Panc1 (cell line): ENCODE results near the gene RGS3. TPM values are rescaled to one million over a fixed set of nuclear protein-coding genes. Genes with fewer than 3 reads are reported as not detected.

Source experiments
- ATAC-seq: fragments of 200-7000 bp; cut with Tn5 transposase; 2 replicates; pipeline ENCODE4 v1.9.1; 2020; ENCODE audit warnings: mild to moderate bottlenecking, moderate library complexity
- BruUV-seq: library from RNA; stranded (reverse); fragments of 400-500 nt; replicated peaks from 2 replicates; lab custom pipeline; 2021; lab: Mats Ljungman, UMichigan
- CTCF ChIA-PET: fragments of 300-600 bp; sonication (Branson Sonifier 250); formaldehyde crosslinking; loops from one replicate; lab custom pipeline; 2022; ENCODE audit warnings: antibody characterized with exemption; lab: Charles Lee
- POLR2A ChIA-PET: fragments of 300-600 bp; sonication (Branson Sonifier 250); formaldehyde crosslinking; loops from one replicate; lab custom pipeline; 2022; ENCODE audit warnings: antibody characterized with exemption; lab: Charles Lee
- DNase-seq: peaks from one replicate; pipeline ENCODE4 v3.0.0-alpha.2; 2010; ENCODE audit warnings: low read depth, low spot score
- H3K27ac ChIP-seq: 2 replicates; pipeline ENCODE4 v1.5.1; 2011; ENCODE audit warnings: mild to moderate bottlenecking, low read length, inconsistent platforms
- H3K27me3 ChIP-seq: fragments of 200-500 bp; sonication (Bioruptor generic); 2 replicates; pipeline ENCODE4 v1.6.0; 2014; ENCODE audit warnings: low read length, inconsistent platforms; ENCODE audit not compliant: control insufficient read depth, insufficient read depth
- H3K36me3 ChIP-seq: fragments of 200-500 bp; sonication (Bioruptor generic); 2 replicates; pipeline ENCODE4 v1.5.1; 2014; ENCODE audit warnings: inconsistent platforms, mild to moderate bottlenecking, low read length, moderate library complexity; ENCODE audit not compliant: control insufficient read depth, insufficient read depth
- H3K4me1 ChIP-seq: 2 replicates; pipeline ENCODE4 v1.5.1; 2011; ENCODE audit warnings: inconsistent platforms, mild to moderate bottlenecking, low read length, moderate library complexity; ENCODE audit not compliant: control insufficient read depth, insufficient read depth
- H3K4me3 ChIP-seq, 2 experiments: 2 replicates each; pipeline ENCODE4 v1.5.1; 2011 to 2012; ENCODE audit warnings: low read depth in 2 of 2, low read length in 2 of 2, mild to moderate bottlenecking in 2 of 2, inconsistent platforms in 1 of 2, moderate library complexity in 1 of 2
- H3K9me3 ChIP-seq: fragments of 200-500 bp; sonication (Bioruptor generic); 2 replicates; pipeline ENCODE4 v1.5.1; 2014; ENCODE audit warnings: low read depth, mild to moderate bottlenecking, inconsistent platforms, low read length, moderate library complexity; ENCODE audit not compliant: control insufficient read depth, insufficient read depth
- CTCF ChIP-seq: fragments of 450-650 bp; IDR thresholded peaks from 2 replicates; pipeline ENCODE4 v1.5.1; 2017; ENCODE audit warnings: mild to moderate bottlenecking
- POLR2AphosphoS5 ChIP-seq: IDR thresholded peaks from 2 replicates; pipeline ENCODE4 v1.6.1; 2012; ENCODE audit warnings: mild to moderate bottlenecking, low read depth, low read length, moderate library complexity
- REST ChIP-seq, 2 experiments: IDR thresholded peaks; 2 replicates each; pipeline ENCODE4 v1.6.1; 2011 to 2012; ENCODE audit warnings: low read depth in 2 of 2, control low read depth in 1 of 2, low read length in 1 of 2, mild to moderate bottlenecking in 1 of 2, moderate library complexity in 1 of 2; ENCODE audit not compliant: insufficient read depth in 1 of 2
- SIN3A ChIP-seq: IDR thresholded peaks from 2 replicates; pipeline ENCODE4 v1.6.1; 2012; ENCODE audit warnings: low read depth, mild to moderate bottlenecking, low read length, moderate library complexity, borderline replicate concordance; ENCODE audit not compliant: insufficient read depth
- TCF7L2 ChIP-seq: IDR thresholded peaks from 2 replicates; pipeline ENCODE4 v1.6.1; 2011; ENCODE audit warnings: mild to moderate bottlenecking, low read depth, low read length, inconsistent platforms
- in situ Hi-C: cut with HindIII; loops from 2 replicates; pipeline ENCODE4 v1.10.0; 2016; ENCODE audit warnings: low sequenced_read_pairs, low pct_unique_long_range_greater_than_20kb
- intact Hi-C: fragments of 100-400 bp; cut with micrococcal nuclease; formaldehyde crosslinking; loops from one replicate; pipeline ENCODE4 v1.10.0; 2022; ENCODE audit not compliant: unreplicated experiment
- total RNA-seq: library from RNA; stranded (reverse); gene quantifications from one replicate; pipeline ENCODE4 v1.2.1, GENCODE V29; 2021; ENCODE audit not compliant: unreplicated experiment

The RGS3 gene
- total RNA-seq, 1 experiment from 2014 or later: 15.1 TPM

GRCh38 chr9:113543296-113543981 lies 79.9 kb downstream of the RGS3 start:
- BruUV-seq: no TSS peak
- no peaks in the 10 kb centered on the region for H3K4me1 ChIP-seq
- in situ Hi-C loops (no loop called here), intact Hi-C loops (no loop called here)
- ATAC-seq (no peak), DNase-seq (no peak)
- ChIA-PET POLR2A (no interaction called here), CTCF (no interaction called here)
- no peak overlapping the region for H3K27ac ChIP-seq
- no peaks in the 10 kb centered on the region for H3K9me3 ChIP-seq
- H3K27me3 ChIP-seq: no peaks in the 10 kb centered on the region
- no peak overlapping the region for H3K4me3 ChIP-seq
- TF ChIP-seq SIN3A (no peak), TCF7L2 (no peak), POLR2AphosphoS5 (no peak), CTCF (no peak), REST (IDR thresholded peaks at IDR 0.05; ENCODE audit: insufficient read depth in 1 of 2, low read depth in 2 of 2, low read length in 1 of 2) (no peak)
- H3K36me3 ChIP-seq: no peaks in the 10 kb centered on the region

GRCh38 chr9:113543982-113544303 lies 80.4 kb downstream of the RGS3 start:
- Histone ChIP-seq H3K27ac (no peak overlapping the region), H3K4me3 (no peak overlapping the region), H3K36me3 (no peaks in the 10 kb centered on the region), H3K4me1 (no peaks in the 10 kb centered on the region), H3K27me3 (no peaks in the 10 kb centered on the region), H3K9me3 (no peaks in the 10 kb centered on the region)
- CTCF ChIA-PET: no interaction called here
- POLR2A ChIA-PET: no interaction called here
- intact Hi-C loops (no loop called here), in situ Hi-C loops (no loop called here)
- TF ChIP-seq CTCF: no peak
- no peak for TF ChIP-seq REST (IDR thresholded peaks at IDR 0.05; ENCODE audit: insufficient read depth in 1 of 2, low read depth in 2 of 2, low read length in 1 of 2)
- no peak for TF ChIP-seq TCF7L2
- TF ChIP-seq POLR2AphosphoS5: no peak
- no peak for TF ChIP-seq SIN3A
- ATAC-seq (no peak), DNase-seq (no peak)
- BruUV-seq: no TSS peak
